ENCODE results near the gene FCHO2. TPM values are rescaled to one million over a fixed set of nuclear protein-coding genes. Genes with fewer than 3 reads are reported as not detected.
"Not testable (repeated sequence)": the region's sequence is repeated elsewhere in the genome, so short reads cannot be mapped to it uniquely, and the experiment has no call there.

FCHO2 gene
- total and polyA plus RNA-seq, 2 of the 8 experiments (the other 6 are each of a cell fraction or from before 2014, with no cell fraction given), result 4.3 to 15.7 TPM

GRCh38 chr5:72934953-72935725, 20.7 kb upstream of the FCHO2 start:
- not testable (repeated sequence) for H4K20me1 ChIP-seq (replicated peaks in 1 of 2; ENCODE audit: control insufficient read depth in 1 of 2, insufficient read depth in 2 of 2, low read length in 2 of 2); H4K5ac ChIP-seq (ENCODE audit: insufficient read length, low read depth, low read length); H2AK5ac ChIP-seq (ENCODE audit: low read depth, low read length); H3K23ac ChIP-seq (ENCODE audit: insufficient read length); H4K8ac ChIP-seq (ENCODE audit: extremely low read depth, insufficient read depth, low read length); H3K18ac ChIP-seq (ENCODE audit: extremely low read depth, low read length); H3K27ac ChIP-seq (ENCODE audit: low read depth, low read length); H3K27me3 ChIP-seq (replicated peaks in 1 of 4; ENCODE audit: control insufficient read depth in 3 of 4, extremely low read depth in 1 of 4, insufficient read depth in 3 of 4, low read length in 3 of 4); H2BK20ac ChIP-seq (ENCODE audit: low read length); H3K4me1 ChIP-seq (replicated peaks in 1 of 4; ENCODE audit: control insufficient read depth in 3 of 4, insufficient read depth in 4 of 4, low read length in 3 of 4); H2AFZ ChIP-seq (ENCODE audit: low read length); H3K4me3 ChIP-seq (ENCODE audit: extremely low read depth in 1 of 4, insufficient read depth in 2 of 4, low read depth in 3 of 4, low read length in 4 of 4); H2BK120ac ChIP-seq (replicated peaks; ENCODE audit: low read depth, low read length); FAIRE-seq; DNase-seq (ENCODE audit: low read depth in 1 of 2, low spot score in 2 of 2); H3K36me3 ChIP-seq (ENCODE audit: control insufficient read depth in 2 of 4, insufficient read depth in 4 of 4, low read length in 3 of 4); H2BK5ac ChIP-seq (ENCODE audit: low read depth, low read length); H3K79me1 ChIP-seq (ENCODE audit: low read depth, low read length); H3K4ac ChIP-seq (replicated peaks; ENCODE audit: insufficient read length, low read depth, low read length); H3K14ac ChIP-seq (ENCODE audit: insufficient read length); H3K9ac ChIP-seq (replicated peaks in 1 of 4; ENCODE audit: extremely low read depth in 1 of 4, low read depth in 3 of 4, low read length in 3 of 4); H3K56ac ChIP-seq (replicated peaks; ENCODE audit: insufficient read length, low read depth, low read length); H4K91ac ChIP-seq (replicated peaks; ENCODE audit: insufficient read length, low read length); H2BK12ac ChIP-seq (ENCODE audit: low read depth, low read length); H3K23me2 ChIP-seq (ENCODE audit: low read depth, low read length); H3K4me2 ChIP-seq (ENCODE audit: insufficient read depth in 1 of 2, low read depth in 2 of 2, low read length in 2 of 2); H3K79me2 ChIP-seq (ENCODE audit: control insufficient read depth in 1 of 2, insufficient read depth in 2 of 2, low read length in 2 of 2); H2BK15ac ChIP-seq (ENCODE audit: low read length)
- WGBS, 2 experiments (ENCODE audit: extremely low coverage in 1 of 2, insufficient coverage in 1 of 2, insufficient read length in 1 of 2, insufficient replicate concordance in 2 of 2, low coverage in 1 of 2, low lambda C conversion rate in 2 of 2, missing lambda C conversion rate in 1 of 2), result 96% methylated on average over 15 of the region's 32 CpGs; no CpG with 5 or more reads in 1 of the 2 experiments
- H3K9me3 ChIP-seq (ENCODE audit: insufficient read depth in 2 of 2, low read depth in 1 of 2, low read length in 1 of 2), result peaks cover 3 to 10% of the 10 kb centered on the region in 2 experiments; a peak in 3 of 4 replicates
- ChIA-PET POLR2A (ENCODE audit: partially characterized antibody) (interaction anchor here (0.8 kb wide), 1 partner anchor 21 kb away, joined by 3 read pairs; the partner anchor contains the start of gene FCHO2), CTCF (ENCODE audit: partially characterized antibody) (interaction anchor here (1.0 to 1.1 kb wide), 2 partner anchors 17 to 283 kb away, joined by 3 to 4 read pairs; no protein-coding TSS in a partner anchor)
